Spleen (tissue), 11 donors: ENCODE data around the gene MXRA8. TPM values are rescaled to one million over a fixed set of nuclear protein-coding genes. Genes with fewer than 3 reads are reported as not detected.

ENCODE experiments used
- DNase-seq: peaks from one replicate; pipeline ENCODE4 v3.0.0-alpha.2; 2020
- H3K27ac ChIP-seq, 8 donors: fragments of 200-600 bp; sonication (generic) in 7 of 8; 1 replicate in 4 of 8; 2 replicates in 4 of 8; pipeline versions ENCODE4 v1.5.0 to v1.8.0; 2016 to 2021; ENCODE audit warnings: inconsistent platforms in 4 of 8, mild to moderate bottlenecking in 4 of 8, moderate library complexity in 1 of 8
- H3K27me3 ChIP-seq, 7 donors: fragments of 200-600 bp; sonication (generic) in 6 of 7; replicated peaks in 1 of 7; 1 replicate in 4 of 7; 2 replicates in 3 of 7; pipeline versions ENCODE4 v1.5.0 to v1.8.0; 2016 to 2021; ENCODE audit warnings: inconsistent platforms in 3 of 7, mild to moderate bottlenecking in 1 of 7
- H3K36me3 ChIP-seq, 6 donors: fragments of 200-600 bp; sonication (generic) in 5 of 6; 1 replicate in 4 of 6; 2 replicates in 2 of 6; pipeline versions ENCODE4 v1.5.0 to v1.8.0; 2016 to 2021; ENCODE audit warnings: inconsistent platforms in 2 of 6
- H3K4me1 ChIP-seq, 6 donors: fragments of 200-600 bp; sonication (generic) in 5 of 6; 1 replicate in 3 of 6; 2 replicates in 3 of 6; pipeline versions ENCODE4 v1.5.0 to v1.8.0; 2016 to 2021; ENCODE audit warnings: inconsistent platforms in 3 of 6
- H3K4me3 ChIP-seq, 8 donors: fragments of 200-600 bp; sonication (generic) in 7 of 8; 1 replicate in 4 of 8; 2 replicates in 4 of 8; pipeline versions ENCODE4 v1.5.0 to v1.8.0; 2016 to 2021; ENCODE audit warnings: inconsistent platforms in 4 of 8, mild to moderate bottlenecking in 4 of 8, moderate library complexity in 2 of 8
- H3K9me3 ChIP-seq, 8 donors: fragments of 200-600 bp; sonication (generic) in 7 of 8; 1 replicate in 4 of 8; 2 replicates in 4 of 8; pipeline versions ENCODE4 v1.5.0 to v1.8.0; 2016 to 2021; ENCODE audit warnings: inconsistent platforms in 4 of 8
- CTCF ChIP-seq, 11 experiments: fragments of 200-600 bp in 7 of 11; fragments of 450-650 bp in 4 of 11; sonication (generic) in 4 of 11; IDR thresholded peaks in 8 of 11; conservative IDR thresholded peaks in 3 of 11; 1 replicate in 7 of 11; 2 replicates in 4 of 11; pipeline versions ENCODE4 v1.4.0 to v1.8.0; 2016 to 2021; ENCODE audit warnings: antibody characterized with exemption in 11 of 11, inconsistent platforms in 4 of 11, mild to moderate bottlenecking in 1 of 11
- POLR2A ChIP-seq, 3 donors: fragments of 450-650 bp; IDR thresholded peaks; one replicate each; pipeline ENCODE4 v1.5.1; 2017; ENCODE audit warnings: antibody characterized with exemption in 3 of 3, mild to moderate bottlenecking in 1 of 3
- POLR2AphosphoS5 ChIP-seq, 3 donors: sonication (generic); formaldehyde crosslinking; IDR thresholded peaks; one replicate each; pipeline ENCODE4 v1.5.1; 2017; ENCODE audit warnings: antibody characterized with exemption in 3 of 3
- WGBS, 5 donors: extraction: QIAGEN DNeasy Blood & Tissue Kit in 3 of 5; methylation state at CpG; one replicate each; pipeline versions ENCODE4 v1.1.5 to v1.1.7; 2013 to 2018; 5-methylcytosine and 5-hydroxymethylcytosine counted together
- intact Hi-C: fragments of 100-400 bp; cut with DNase I; formaldehyde crosslinking; loops from one replicate; pipeline ENCODE4 v1.15.0; 2023; ENCODE audit warnings: low total_unique reads
- polyA plus RNA-seq, 3 donors: library from polyadenylated mRNA; stranded (reverse); fragments of 200-250 nt; gene quantifications; one replicate each; pipeline ENCODE4 v1.2.1, GENCODE V29; 2013
- total RNA-seq, 7 donors: library from RNA; depleted of rRNA in 3 of 7; stranded (reverse); fragments of >200 nt in 3 of 7; fragmentation: NEBNext Ultra II Directional in 4 of 7; extraction: Animal tissue kit (Norgen Biotek cat#: 25700) in 4 of 7; gene quantifications; one replicate each; pipeline versions ENCODE4 v1.1.0 to v1.2.1, GENCODE V29; 2016 to 2021
- donor health status: healthy with polysubstance abuse.
- donor health status: DM: no; HTN: no; CAD: no; lungs with moderate emphysema.
- donor health status: DM: no; HTN: no; CAD: no.
- donor health status: Bipolar disorder and iron deficiency.
- donor health status: healthy.
- donor health status: DM: no; HTN: no; CAD: no.
- donor health status: DM: yes; HTN: yes; CAD: no.

MXRA8 gene
- total and polyA plus RNA-seq, 10 donors, result 25.9 to 71.7 (median 47.1) TPM

GRCh38 chr1:1331068-1331965, 27.0 kb downstream of the MXRA8 start, which contains the start of gene TAS1R3:
TAS1R3 (plus strand) TSS chr1:1331280; CDS start chr1:1331346, 66 bp downstream.
- DNase-seq, result no peak
- WGBS, 5 donors, result 78 to 85% (median 81%) methylated on average over 21 to 41 of the region's 41 CpGs

DNA sequence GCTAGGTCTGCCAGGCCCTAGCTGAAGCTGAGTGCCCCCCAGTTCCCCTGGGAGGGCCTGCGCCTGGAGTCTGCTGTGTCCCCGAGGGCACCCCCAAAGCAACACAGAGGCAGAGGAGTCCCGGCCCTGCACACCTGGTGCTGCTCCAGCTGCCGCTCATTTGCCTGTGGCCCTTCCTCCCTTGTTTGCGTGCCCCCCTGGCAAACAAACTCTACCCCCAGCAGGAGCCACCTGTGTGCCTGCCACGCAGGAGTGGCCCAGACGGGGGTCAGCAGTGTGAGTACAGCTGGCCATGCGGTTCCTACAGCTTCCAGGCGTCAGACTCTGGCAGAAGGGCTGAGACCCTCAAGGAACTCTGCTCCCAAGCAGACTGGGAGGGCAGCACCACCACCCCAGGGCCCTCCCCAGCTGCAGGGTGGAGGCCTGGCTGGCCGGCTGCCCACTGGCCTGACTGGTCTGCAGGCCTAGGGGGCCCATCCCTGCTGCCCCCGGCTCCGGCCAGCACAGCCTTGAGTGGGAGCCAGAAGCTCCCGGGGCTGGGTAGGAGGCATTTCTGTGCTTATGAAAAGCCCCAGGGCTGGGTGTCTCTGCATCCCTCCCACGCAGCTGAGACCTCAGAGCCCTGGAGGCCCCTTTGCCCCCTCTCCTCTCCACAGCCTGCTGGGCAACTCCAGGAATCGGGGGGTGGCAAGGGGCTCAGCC, 27.8 kb downstream of the MXRA8 start:
- no peaks in the 10 kb centered on the region for H3K9me3 ChIP-seq
- no peak for DNase-seq
- H3K27ac ChIP-seq, result peak overlapping the region in 5 of 8 donors; percentile 31 to 79 (median 46)
- TF ChIP-seq POLR2AphosphoS5 (IDR thresholded peaks at IDR 0.05) (peak in 2 of 3 donors; percentile 14 to 34), POLR2A (IDR thresholded peaks at IDR 0.05) (no peak)
- H3K4me1 ChIP-seq, result peaks cover 6 to 77% (median 52%) of the 10 kb centered on the region in 6 donors
- intact Hi-C loops, result no loop called here
- H3K27me3 ChIP-seq, result no peaks in the 10 kb centered on the region
- peaks cover 0 to 38% (median 21%) of the 10 kb centered on the region in 6 donors for H3K36me3 ChIP-seq
- no peak overlapping the region for H3K4me3 ChIP-seq
- WGBS, 5 donors, result 72 to 77% (median 76%) methylated on average over 6 to 15 of the region's 15 CpGs

More at GRCh38 chr1:1331068-1331965, 27.0 kb downstream of the MXRA8 start, which contains the start of gene TAS1R3:
- Histone ChIP-seq H3K4me1 (peaks cover 0 to 72% (median 45%) of the 10 kb centered on the region in 6 donors), H3K9me3 (no peaks in the 10 kb centered on the region), H3K27ac (peak within 1 kb of the TSS in 5 of 8 donors; percentile 31 to 79 (median 46)), H3K36me3 (peaks cover 0 to 41% (median 21%) of the 10 kb centered on the region in 6 donors), H3K4me3 (peak within 1 kb of the TSS in 1 of 8 donors; percentile 34), H3K27me3 (no peaks in the 10 kb centered on the region)
- TF ChIP-seq CTCF (IDR thresholded peaks at IDR 0.05 in 8 of 11, conservative IDR thresholded peaks at IDR 0.05 in 3 of 11), result no peak
- peak; percentile 29 to 50 (median 49) for TF ChIP-seq POLR2AphosphoS5 (IDR thresholded peaks at IDR 0.05)
- intact Hi-C loops, result no loop called here

DNA sequence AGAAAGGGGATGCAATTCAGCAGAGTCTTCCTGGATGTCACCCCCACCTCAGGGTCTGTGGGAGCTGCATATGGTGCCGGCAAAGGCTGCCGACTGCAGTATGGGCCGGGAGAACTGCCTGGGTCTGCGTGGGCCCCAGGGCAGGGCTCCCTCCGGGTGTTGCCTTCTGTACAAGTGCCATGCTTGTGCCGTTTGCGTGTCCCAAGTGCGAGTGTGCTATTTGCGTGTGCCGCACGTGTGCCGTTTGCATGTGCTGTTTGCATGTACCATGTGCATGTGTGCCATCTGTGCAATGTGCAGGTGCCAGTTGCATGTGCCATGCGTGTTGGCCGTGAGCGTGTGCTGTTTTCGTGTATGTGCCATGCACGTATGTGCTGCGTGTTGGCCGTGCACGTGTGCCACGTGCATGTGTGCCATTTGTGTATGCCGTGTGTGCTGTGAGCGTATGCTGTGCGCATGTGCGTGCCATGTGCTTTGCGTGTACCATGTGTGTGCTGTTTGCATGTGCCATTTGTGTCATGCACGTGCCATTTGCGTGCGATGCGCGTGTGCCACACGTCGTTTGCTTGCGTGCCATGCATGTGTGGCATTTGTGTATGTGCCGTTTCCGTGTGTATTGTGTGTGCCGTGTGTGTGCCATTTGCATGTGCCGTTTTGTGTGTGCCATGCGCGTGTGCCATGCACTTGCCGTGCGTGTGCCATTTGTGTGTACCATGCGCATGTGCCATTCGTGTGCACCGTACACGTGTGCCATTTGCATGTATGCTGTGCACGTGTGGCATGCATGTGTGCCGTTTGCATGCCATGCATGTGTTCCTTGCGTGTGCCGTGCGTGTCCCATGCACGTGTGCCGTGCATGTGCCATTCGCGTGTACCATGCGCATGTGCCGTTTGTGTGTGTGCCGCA, 28.8 kb downstream of the MXRA8 start:
- no peak for TF ChIP-seq POLR2A (IDR thresholded peaks at IDR 0.05)
- TF ChIP-seq POLR2AphosphoS5 (IDR thresholded peaks at IDR 0.05), result peak; percentile 64 to 81 (median 74)
- TF ChIP-seq CTCF (IDR thresholded peaks at IDR 0.05 in 8 of 11, conservative IDR thresholded peaks at IDR 0.05 in 3 of 11), result no peak
- Histone ChIP-seq H3K27me3 (no peaks in the 10 kb centered on the region), H3K4me3 (no peak overlapping the region), H3K4me1 (peaks cover 9 to 74% (median 53%) of the 10 kb centered on the region in 6 donors), H3K36me3 (peaks cover 0 to 36% (median 21%) of the 10 kb centered on the region in 6 donors), H3K27ac (peak overlapping the region in 1 of 8 donors; percentile 79), H3K9me3 (no peaks in the 10 kb centered on the region)
- DNase-seq, result no peak
- intact Hi-C loops, result no loop called here
- WGBS, 5 donors, result 92 to 95% (median 93%) methylated on average over 53 to 58 of the region's 58 CpGs

DNA sequence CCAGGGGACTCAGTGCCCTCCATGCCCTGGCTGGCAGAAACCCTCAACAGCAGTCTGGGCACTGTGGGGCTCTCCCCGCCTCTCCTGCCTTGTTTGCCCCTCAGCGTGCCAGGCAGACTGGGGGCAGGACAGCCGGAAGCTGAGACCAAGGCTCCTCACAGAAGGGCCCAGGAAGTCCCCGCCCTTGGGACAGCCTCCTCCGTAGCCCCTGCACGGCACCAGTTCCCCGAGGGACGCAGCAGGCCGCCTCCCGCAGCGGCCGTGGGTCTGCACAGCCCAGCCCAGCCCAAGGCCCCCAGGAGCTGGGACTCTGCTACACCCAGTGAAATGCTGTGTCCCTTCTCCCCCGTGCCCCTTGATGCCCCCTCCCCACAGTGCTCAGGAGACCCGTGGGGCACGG, 30.1 kb downstream of the MXRA8 start:
- Histone ChIP-seq H3K4me3 (no peak overlapping the region), H3K4me1 (peaks cover 12 to 72% (median 58%) of the 10 kb centered on the region in 6 donors), H3K36me3 (peaks cover 0 to 36% (median 21%) of the 10 kb centered on the region in 6 donors), H3K27me3 (no peaks in the 10 kb centered on the region), H3K9me3 (no peaks in the 10 kb centered on the region), H3K27ac (peak overlapping the region in 3 of 8 donors; percentile 5 to 50 (median 16))
- DNase-seq, result no peak
- TF ChIP-seq POLR2A (IDR thresholded peaks at IDR 0.05), result no peak
- no peak for TF ChIP-seq CTCF (IDR thresholded peaks at IDR 0.05 in 8 of 11, conservative IDR thresholded peaks at IDR 0.05 in 3 of 11)
- TF ChIP-seq POLR2AphosphoS5 (IDR thresholded peaks at IDR 0.05), result no peak
- intact Hi-C loops, result no loop called here
- WGBS, 5 donors, result 64 to 94% (median 87%) methylated on average over 5 to 15 of the region's 15 CpGs
